ENCODE results near the gene LRRC7.

The LRRC7 gene

DNA sequence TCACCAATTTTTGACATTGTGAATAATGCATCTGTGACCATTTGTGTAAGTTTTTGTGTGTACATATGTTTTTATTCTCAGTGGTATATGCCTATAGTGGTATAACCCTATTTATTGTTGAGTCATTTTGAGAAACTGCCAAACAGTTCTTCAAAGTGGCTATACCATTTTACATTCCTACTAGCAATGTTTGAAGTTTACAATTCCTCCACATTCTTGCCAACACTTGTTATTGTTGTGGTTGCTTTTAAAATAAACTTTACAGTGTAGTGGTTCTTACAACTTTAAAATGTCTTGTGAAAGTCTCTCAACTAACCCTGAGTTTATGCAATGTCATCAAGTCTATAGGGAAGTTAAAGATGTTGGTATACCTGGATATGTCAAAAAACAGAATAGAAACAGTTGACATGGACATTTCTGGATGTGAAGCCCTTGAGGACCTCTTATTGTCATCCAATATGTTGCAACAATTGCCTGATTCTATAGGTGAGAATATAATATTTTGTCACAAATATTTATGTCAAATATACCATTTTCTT lies 418.2 kb downstream of the LRRC7 start:
- no peak for DNase-seq

DNA sequence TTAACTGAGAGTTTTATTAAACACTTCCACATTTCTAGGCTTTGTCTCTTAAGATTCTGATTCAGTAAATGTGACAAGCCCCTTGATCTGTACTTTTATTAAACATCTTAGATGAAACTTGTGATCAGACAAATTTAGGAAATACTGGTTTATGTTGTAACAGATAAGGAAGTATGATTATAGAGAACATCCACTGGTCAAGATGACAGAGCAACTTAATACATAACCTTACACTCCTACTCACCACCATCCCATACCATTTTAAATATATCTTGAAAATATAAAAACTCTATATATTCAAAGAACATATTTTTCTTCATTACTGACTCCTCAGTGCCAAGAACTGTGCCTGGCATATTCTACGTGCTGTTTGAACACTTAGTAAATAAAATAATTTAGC lies 420.2 kb downstream of the LRRC7 start:
- DNase-seq = no peak

DNA sequence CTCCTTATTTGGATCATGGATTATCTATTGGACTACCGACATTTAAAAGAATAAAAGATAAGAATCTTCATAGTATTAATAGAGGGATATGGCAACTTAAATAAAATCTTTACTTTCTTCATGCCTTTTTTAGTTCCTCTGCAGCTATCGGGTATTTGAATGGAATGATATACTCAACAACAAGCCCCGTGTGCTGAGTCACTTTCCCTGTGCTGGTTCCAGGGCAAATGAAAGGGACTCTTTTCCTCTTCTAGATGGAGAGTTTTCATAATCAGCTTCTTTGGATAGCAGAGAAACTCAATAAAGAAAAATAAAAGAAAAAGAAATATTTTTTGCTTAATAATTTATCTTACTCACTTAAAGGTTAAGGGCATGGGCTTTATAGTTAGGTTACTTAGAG lies 423.9 kb downstream of the LRRC7 start:
- no peak for DNase-seq

DNA sequence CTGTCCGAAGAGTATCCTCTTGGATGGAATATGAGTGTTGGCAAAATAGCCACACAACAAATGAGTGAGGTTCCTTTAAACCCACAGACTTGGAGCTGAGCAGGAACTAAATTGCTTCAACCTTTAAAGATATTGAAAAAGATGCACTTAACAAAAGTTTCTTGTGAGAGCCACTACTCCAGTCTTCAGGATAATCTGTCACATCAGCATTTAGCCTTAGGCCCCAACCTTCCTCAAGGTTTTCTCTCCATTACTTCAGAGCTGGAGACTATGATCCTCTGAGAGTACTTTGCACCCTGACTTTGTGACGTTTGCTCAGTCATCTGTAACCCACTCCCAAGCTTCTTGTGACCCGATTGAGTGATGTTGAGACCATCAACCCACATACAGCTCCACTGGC lies 424.9 kb downstream of the LRRC7 start:
- no peak for DNase-seq

DNA sequence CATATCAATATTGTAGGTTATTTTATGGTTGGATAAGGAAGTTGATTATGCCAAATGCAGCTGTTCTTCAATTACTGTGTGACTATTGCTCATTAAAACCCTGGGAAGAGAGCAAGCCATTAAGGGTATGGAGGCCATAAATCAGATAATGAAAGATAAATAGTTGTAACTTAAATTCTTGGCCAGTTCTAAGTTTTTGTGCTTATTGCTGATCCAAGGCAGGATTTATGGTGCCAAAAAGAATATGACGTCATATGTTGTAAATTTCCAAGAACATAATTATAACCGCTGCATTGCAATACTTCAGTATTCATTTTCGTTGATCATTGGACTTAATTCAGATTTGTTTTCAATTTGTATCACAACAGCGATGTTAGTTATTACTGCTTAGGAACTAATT lies 426.1 kb downstream of the LRRC7 start:
- no peak for DNase-seq

DNA sequence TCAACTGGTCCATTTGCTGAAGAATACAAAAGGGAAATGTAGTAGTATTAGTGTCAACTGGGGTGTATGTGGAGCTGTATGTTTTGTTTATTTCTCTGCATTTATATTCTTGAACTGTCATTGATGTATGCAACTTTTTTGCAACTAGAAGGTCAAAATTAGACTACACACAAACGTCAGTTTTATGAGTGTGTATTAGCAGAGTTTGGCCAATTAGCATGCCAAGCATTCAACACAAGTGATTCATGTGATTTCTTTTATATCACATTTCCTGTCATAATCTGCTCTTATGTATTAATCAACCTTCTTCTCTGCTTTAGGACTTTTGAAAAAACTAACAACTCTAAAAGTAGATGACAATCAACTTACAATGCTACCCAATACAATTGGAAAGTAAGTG lies 426.5 kb downstream of the LRRC7 start:
- DNase-seq = no peak

GRCh38 chr1:69998847-69999246 lies 431.1 kb downstream of the LRRC7 start:
- no peak for DNase-seq

DNA sequence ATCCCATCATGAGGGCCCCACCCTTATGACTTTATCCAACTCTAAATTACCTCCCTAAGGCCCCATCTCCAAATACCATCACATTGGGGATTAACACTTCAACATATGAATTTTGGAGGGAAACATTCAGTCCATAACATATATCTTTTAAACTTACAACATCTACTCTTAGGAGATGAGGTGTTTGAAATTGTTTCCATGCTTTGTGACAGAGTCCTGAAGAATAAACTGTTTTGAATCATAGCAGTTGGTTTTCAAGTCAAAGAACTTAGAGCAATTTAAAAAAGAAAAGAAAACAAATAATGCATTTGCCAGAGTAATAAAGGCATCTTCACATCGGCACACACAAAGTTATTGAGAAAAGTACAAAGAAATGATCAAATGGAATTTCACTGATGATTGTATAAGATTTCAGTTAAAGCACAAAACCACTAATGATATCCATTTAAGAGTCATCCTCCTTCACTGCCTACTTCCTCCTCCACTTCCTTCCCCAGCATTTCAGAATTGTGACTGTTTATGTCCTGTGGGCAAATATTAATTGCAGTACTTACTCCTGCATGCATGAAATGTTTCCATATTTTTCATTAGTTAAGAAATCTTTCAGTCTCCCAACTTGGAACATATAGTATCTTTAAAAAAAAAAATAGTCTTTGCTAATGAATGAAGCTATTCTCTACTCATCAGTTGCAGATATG lies 435.6 kb downstream of the LRRC7 start:
- no peak for DNase-seq

DNA sequence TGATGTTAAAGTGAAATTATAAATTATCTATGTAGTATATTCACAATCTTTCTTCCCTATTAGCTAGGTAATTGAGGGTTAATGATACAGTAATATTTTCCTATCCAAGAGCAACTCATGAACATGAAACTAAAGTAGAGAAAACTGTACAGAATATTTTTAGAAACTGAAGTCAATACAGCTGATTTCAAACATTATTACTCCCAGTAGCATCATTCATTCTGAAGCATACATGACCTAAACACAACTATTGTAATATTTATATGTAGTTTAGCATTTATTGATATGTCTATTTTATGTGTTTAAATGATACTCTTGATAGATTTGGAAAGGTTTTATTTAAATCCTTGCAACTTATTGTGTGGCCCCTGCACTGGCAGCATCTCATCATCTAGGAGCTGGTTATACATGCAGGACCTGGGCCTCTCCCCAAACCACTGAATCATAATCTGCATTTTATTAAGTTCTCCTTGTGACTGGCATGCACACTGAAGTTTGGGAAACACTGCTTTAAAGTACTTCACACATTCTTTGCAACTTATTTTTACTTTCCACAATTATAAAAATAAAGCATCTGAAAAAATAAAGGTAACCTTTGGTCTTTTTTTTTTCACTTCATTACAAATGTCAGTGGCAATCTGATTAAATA lies 437.8 kb downstream of the LRRC7 start:
- no peak for DNase-seq

DNA sequence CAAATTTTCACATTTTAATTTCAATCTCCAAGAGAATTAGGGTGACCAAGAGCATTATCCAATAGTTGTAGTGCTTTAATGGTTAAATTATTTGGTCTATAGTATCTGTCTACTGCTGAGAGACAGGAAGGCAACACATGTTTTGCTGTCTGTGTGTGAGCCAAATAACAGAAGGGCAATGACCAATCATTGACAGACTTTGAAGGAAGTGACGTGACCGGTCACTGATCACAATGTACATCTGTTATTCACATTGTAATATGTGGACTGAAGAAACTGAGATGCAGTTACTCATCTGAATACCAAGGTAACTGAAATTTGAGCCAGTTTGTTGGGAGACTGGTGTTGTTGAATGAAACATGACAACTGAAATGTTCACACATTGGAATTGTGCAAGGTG lies 440.9 kb downstream of the LRRC7 start:
- DNase-seq = no peak

DNA sequence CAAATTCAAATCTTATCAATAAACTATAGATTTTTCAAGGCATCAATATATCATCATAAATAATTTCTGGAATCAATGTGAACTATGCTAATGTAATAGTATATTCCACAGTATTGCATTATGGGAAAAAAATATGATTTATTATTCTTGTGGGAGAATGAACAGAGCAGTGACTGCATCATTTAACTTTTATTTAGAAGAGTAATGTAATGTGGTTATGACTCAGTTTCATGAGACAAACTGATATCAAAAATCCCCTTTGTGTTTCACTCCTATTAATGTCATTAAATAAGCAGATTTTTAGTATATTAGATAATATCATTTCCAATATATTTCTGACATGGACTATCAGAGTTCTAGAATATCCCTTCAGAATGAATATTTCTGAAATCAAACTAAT lies 450.0 kb downstream of the LRRC7 start:
- no peak for DNase-seq

- DNase-seq = no peak
These were observed 456.6 kb downstream of the LRRC7 start for GRCh38 chr1:70024272-70024671.

DNA sequence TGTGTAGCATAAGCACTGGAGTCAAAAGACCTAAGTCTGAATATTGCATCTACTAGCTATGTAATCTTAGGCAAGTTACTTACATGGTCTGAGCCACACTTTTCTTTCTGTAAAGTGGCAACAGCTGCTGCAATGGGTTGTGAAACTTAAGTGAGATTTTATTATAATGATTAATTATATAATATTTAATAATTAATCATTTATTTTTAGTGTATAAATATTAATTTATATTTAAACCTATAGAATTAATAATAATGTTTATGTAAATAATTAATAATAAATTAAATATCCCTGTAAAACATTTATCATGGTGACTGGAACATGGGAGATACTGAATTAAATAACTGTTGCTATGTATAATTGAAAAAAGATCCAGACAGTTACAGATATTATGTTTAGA lies 457.3 kb downstream of the LRRC7 start:
- no peak for DNase-seq

DNA sequence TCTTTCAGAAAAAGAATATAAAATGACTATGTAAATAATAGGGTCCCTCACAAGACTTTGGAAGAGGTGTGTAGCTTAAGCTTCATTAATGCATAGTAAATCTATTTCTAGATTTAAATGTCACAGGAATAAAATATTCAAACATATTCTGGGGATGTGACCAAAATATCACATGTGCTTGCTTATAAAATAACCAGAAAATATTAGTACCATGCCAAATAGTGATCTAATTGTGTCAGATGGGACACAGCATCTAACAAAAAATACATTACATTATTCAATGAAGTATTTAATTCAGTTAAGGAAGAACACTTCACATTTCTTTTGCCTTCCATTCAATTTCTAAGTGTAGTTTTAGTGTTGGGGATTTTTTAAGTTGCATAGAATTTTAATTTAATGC lies 458.1 kb downstream of the LRRC7 start:
- no peak for DNase-seq

GRCh38 chr1:70033266-70033873 lies 465.6 kb downstream of the LRRC7 start:
- no peak for DNase-seq

- DNase-seq = no peak
These were observed 466.2 kb downstream of the LRRC7 start for GRCh38 chr1:70033936-70034335.

DNA sequence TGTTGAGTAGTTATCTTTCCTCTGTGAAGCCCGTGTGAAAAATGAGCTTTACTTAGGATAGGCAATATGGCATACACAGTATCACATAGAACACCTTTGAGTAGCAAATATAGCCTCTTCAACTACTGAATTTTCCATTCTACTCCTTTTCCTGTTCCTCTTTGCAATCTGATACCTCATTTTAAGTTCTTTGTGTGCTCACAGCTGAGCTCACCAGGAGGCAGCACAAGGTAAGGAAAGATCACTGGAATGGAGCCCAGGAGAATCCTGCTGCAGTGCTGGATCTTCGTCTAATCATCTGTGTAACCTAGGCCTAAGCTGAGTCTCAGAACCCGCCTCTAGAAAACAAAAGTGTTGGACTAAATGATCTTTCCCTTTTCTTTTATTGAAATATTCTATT lies 466.7 kb downstream of the LRRC7 start:
- DNase-seq = no peak

DNA sequence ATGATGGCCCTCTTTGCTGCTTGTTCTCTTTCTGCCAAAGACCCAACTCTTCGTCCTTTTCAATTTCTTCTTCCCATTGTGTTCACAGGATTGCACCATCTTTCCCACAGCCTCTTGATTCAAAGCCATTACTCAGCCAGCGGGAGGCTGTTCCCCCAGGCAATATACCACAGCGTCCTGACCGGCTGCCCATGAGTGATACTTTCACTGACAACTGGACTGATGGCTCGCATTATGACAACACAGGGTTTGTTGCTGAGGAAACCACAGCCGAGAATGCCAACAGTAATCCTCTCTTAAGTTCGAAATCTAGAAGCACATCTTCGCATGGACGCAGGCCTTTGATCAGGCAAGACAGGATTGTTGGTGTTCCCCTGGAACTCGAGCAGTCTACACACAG lies 470.3 kb downstream of the LRRC7 start:
- DNase-seq = no peak

DNA sequence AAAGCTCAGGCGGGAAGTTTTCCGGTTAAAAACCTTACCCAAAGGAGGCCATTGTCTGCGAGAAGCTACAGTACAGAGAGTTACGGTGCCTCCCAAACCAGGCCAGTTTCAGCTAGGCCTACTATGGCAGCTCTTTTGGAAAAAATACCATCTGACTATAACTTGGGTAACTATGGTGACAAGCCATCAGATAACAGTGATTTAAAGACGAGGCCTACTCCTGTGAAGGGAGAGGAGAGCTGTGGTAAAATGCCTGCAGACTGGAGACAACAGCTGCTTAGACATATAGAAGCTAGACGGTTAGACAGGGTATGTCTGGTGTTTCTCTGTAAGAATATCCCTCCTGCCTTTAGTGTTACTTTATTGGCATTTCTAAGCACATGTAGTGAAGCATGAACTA lies 471.8 kb downstream of the LRRC7 start:
- DNase-seq = no peak

DNA sequence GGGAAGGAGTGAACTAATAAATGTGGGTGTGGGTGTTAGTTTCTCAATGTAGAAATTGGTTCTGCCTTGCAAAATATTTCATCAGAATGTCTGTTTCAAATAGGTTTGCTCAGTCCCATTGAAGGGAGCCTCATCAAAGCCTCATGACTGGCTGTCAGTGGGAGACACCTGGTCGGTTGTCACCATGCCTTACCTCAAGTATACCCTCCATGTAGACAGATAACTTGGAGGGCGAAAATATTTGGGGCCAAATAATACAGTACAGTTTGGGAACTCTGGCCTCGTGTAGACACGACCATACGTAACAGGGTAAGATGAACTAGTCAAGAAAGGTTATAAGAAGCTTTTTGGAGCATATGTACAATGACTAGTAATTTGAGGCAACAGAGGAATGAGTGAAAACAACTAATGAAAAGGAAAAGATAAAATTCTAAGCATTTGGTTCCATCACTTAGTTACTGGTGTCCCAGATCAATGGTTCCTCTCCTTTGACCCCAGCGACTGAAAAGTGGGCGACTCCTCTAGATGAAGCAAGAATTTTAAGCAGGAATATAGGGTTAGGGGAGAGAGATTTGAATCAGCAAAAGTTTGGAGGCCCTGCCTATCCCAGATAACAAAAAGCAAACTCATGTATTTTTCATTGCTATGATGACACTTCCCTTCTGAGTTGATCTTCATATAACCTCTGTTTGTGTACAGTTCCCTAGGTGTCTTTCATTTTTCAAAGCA lies 473.8 kb downstream of the LRRC7 start:
- DNase-seq = no peak

DNA sequence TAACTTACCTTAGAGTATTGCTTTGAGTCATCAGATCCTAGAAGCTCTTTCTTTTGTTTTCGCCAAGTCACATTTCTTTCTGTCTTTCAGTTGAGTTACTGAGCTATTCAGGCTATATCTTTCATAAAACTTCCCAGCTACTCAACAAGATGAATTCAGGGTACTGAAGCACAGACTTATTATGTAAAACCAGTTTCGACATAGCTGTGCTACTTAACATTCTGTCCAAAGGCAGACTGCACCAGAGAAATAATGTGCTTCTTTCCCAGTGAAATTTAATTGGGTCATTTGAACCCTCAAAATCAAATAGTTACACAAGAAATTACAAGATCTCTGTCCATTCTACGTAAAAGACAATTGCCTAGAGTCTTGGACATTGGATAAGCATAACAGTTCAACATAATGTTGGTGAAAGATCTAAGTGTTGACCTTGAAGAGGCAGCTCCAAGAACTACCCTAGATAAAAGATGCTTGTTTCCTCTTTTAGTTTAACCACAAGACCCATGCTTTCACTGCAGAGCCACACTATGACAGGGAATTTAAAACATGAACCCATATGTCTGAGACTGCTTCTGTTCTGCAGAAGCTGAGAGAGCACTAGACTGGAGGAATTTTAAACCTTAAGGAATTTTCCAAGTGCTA lies 474.5 kb downstream of the LRRC7 start:
- DNase-seq = no peak

GRCh38 chr1:70043804-70044203 lies 476.1 kb downstream of the LRRC7 start:
- DNase-seq = no peak

GRCh38 chr1:70044832-70045231 lies 477.1 kb downstream of the LRRC7 start:
- no peak for DNase-seq
